ENCODE data around the gene RPS14.

RPS14 gene

DNA sequence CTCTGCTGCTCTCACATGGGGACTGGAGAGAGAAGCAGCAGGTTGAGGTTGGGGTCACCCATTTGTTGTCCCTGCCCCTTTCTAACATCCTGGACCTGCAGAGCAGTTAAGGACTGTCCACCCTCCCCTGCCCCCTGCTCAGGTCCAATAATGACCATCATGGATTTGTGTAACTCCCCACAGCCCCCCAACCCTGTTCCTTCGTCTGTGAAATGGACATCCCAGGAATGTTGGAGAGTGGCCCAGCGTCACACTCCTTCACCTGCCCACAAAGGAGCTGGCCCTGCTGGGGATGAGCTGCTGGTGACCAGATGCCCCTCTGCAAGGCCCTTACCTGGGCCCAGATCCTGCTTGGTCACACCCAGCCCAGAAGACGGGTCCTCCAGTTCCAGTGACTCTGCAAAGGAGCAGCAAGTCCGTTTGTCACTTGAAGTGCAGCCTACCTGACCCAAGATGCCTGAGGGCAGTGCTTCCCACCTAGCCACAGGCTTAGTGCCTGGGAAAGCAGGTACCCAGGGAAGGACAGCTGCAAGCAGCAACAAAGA, 47.2 kb downstream of the RPS14 start:
- Histone ChIP-seq H3K4me1 (ENCODE audit: insufficient read depth, low read length) (no peaks in the 10 kb centered on the region), H3K4me3 (ENCODE audit: low read length) (no peak overlapping the region), H3K36me3 (ENCODE audit: insufficient read depth, low read length) (peaks cover 47% of the 10 kb centered on the region), H2AFZ (ENCODE audit: low read depth, low read length) (no peak overlapping the region), H3K9me3 (ENCODE audit: low read length) (no peaks in the 10 kb centered on the region), H3K27me3 (ENCODE audit: insufficient read depth, low read length) (no peaks in the 10 kb centered on the region)

DNA sequence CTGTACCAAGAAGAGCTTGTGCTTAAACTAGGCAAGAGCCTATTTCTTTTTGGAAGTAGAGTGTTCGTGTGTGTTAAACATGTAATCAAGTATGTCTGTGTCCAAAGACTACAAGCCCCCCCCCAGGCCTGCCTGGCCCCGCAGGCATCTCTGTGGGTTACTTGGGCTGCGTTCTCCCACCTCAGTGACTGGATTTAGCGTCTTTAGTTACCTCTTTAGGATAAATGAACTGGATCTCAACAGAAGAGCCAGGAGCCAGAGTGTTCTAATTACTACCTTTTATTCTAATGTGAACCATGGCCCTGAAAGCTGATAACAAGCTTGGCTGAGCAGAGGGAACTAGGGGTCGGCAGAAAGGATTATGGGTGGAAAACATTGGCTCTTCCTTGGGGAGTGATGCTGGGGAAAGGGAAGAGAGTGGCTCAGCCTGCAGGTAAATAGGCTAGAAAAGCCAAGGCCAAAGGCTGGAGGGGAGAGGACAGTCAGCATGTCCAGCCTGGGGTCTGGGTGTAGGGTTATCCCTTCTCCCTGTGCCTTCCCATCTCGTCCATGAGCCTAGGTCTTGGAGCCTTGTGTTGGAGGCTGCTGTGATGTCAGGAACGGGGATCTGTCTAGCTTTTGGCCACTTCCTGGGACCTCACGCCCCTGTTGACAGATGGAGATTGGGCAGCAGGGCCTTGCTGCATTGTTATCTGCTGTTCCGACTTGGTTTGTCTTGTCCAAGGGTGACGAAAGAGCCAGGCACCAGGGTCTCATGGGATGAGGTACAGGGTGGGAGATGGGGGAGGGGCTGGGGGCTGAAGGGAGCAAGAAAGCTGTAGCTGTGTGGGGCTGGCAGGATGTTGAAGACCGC, 47.9 kb downstream of the RPS14 start:
- Histone ChIP-seq H3K27me3 (ENCODE audit: insufficient read depth, low read length) (no peaks in the 10 kb centered on the region), H2AFZ (ENCODE audit: low read depth, low read length) (no peak overlapping the region), H3K4me3 (ENCODE audit: low read length) (no peak overlapping the region), H3K4me1 (ENCODE audit: insufficient read depth, low read length) (no peaks in the 10 kb centered on the region), H3K36me3 (ENCODE audit: insufficient read depth, low read length) (peaks cover 50% of the 10 kb centered on the region), H3K9me3 (ENCODE audit: low read length) (no peaks in the 10 kb centered on the region)

DNA sequence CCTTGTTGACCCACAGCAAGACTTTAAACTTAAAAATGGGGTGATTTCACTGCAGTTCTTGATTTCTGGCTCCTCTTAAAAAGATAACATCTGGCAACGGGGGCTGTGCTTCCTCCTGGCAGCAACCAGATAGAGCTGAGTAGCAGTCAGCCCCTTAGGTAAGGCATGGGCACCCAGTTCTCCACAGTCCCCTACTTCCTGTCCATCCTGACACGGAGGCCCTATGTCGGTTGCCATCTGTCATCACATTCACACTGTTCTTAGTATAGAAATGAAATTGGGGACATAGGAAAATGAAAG, 48.5 kb downstream of the RPS14 start:
- H3K4me1 ChIP-seq (ENCODE audit: insufficient read depth, low read length) = no peaks in the 10 kb centered on the region
- H3K9me3 ChIP-seq (ENCODE audit: low read length) = no peaks in the 10 kb centered on the region
- no peak overlapping the region for H2AFZ ChIP-seq (ENCODE audit: low read depth, low read length)
- no peaks in the 10 kb centered on the region for H3K27me3 ChIP-seq (ENCODE audit: insufficient read depth, low read length)
- peaks cover 54% of the 10 kb centered on the region for H3K36me3 ChIP-seq (ENCODE audit: insufficient read depth, low read length)
- no peak overlapping the region for H3K4me3 ChIP-seq (ENCODE audit: low read length)

DNA sequence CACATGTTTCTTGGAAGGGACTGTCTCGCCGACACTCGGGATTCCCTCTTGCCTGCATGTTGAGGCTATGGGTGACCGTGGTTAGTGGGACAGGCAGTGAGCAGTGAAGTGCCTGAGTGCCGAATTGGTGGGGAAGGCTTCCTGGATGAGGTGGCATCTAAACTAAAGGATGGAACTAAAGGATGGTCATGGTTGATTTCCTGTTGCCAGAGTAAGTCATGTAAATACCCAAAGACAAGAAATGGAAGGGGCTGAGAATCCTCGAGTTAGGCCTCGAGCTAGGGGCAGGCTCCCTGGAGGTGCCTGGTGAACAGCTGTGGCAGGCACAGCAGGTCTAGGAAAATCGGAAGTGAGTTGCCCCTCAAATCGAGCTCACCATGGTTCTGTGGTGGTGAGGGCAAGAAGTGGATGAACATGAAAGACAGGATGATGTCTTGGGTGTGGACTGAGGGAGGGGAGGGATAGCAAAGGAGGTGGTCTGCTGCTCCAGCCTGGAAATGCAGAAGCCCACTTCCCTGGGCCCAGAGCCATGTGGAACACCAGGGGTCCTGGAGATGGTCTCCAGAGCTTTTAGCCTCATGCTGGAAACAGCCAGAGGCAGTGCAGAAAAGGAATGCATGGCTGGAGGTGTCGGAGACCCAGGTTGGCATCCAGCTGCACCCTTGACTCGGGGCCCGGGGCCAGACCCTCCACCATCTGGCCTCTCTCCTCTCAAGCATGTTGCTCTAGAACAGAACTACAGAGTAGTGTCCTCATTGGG, 49.0 kb downstream of the RPS14 start:
- no peaks in the 10 kb centered on the region for H3K9me3 ChIP-seq (ENCODE audit: low read length)
- H3K4me3 ChIP-seq (ENCODE audit: low read length) = no peak overlapping the region
- H3K36me3 ChIP-seq (ENCODE audit: insufficient read depth, low read length) = peaks cover 59% of the 10 kb centered on the region
- no peaks in the 10 kb centered on the region for H3K27me3 ChIP-seq (ENCODE audit: insufficient read depth, low read length)
- H3K4me1 ChIP-seq (ENCODE audit: insufficient read depth, low read length) = no peaks in the 10 kb centered on the region
- no peak overlapping the region for H2AFZ ChIP-seq (ENCODE audit: low read depth, low read length)

DNA sequence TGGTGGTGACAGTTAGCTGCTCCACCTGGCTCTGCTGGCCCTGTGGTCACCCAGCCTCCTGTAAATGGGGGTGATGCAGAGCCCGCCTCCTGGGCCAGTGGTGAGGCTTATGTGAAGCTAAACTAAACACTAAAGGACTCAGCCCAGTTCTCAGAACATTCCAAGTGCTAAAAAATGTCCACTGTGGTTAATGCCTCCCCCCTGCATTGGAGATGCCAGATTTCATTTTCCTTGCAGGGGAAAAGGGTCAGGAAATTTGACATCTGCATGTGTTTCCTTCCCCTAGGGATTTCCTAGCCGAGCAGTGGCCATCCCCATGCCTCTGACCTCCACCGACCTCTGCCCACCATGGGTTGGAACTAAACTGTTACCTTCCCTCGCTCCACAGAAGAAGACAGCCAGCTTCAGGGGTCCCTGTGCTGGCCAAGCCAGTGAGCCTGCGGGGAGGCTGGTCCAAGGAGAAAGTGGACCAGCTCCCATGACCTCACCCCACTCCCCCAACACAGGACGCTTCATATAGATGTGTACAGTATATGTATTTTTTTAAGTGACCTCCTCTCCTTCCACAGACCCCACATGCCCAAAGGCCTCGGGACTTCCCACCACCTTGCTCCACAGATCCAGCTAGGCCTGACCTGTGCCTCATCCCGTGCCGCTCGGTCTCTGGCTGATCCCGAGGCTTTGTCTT, 49.9 kb downstream of the RPS14 start:
- Histone ChIP-seq H3K9me3 (ENCODE audit: low read length) (no peaks in the 10 kb centered on the region), H3K4me1 (ENCODE audit: insufficient read depth, low read length) (no peaks in the 10 kb centered on the region), H3K36me3 (ENCODE audit: insufficient read depth, low read length) (peaks cover 66% of the 10 kb centered on the region)

DNA sequence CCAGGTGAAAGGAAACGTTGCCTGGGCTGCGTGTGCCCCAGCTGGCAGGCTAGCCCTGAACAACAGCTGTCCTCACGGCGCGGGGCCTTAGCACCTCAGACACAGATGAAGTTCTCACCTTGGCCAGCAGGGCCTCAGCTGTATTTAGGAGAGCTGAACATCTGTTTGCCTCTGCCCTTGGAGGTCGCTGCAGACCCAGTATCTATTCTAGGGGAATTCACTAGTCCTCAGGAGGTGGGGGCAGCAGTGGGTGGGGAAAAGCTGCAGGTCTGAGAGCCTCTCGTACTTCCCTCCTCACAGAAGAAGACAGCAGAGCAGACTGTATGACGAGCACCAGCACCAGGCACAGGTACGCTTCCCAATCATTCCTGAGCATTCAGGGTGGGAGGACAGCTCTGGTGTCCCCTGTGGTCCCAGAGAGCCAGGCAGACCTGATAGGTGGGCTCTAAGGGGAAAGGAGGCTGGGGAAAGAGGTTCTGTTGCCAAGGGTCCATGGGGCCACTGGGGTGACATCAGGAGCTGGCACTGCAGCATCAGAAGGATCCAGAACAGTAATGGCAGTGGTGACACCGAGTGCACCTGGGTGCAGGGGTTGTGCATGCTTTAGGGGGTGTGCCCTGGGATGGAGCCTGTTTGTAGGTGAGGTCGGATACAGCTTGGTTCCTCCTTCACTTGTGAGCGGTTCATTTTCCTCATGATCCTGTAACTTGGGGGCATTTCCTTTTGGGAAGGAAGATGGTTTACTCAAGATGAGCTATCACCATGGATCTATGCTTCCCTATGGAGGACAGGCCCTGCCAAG, 50.6 kb downstream of the RPS14 start:
- Histone ChIP-seq H3K4me3 (ENCODE audit: low read length) (no peak overlapping the region), H2AFZ (ENCODE audit: low read depth, low read length) (no peak overlapping the region), H3K9me3 (ENCODE audit: low read length) (no peaks in the 10 kb centered on the region), H3K27me3 (ENCODE audit: insufficient read depth, low read length) (no peaks in the 10 kb centered on the region), H3K36me3 (ENCODE audit: insufficient read depth, low read length) (peaks cover 72% of the 10 kb centered on the region), H3K4me1 (ENCODE audit: insufficient read depth, low read length) (no peaks in the 10 kb centered on the region)

More for the DNA sequence above, 49.9 kb downstream of the RPS14 start:
- Histone ChIP-seq H3K27me3 (ENCODE audit: insufficient read depth, low read length) (no peaks in the 10 kb centered on the region), H3K4me3 (ENCODE audit: low read length) (no peak overlapping the region), H2AFZ (ENCODE audit: low read depth, low read length) (no peak overlapping the region)

DNA sequence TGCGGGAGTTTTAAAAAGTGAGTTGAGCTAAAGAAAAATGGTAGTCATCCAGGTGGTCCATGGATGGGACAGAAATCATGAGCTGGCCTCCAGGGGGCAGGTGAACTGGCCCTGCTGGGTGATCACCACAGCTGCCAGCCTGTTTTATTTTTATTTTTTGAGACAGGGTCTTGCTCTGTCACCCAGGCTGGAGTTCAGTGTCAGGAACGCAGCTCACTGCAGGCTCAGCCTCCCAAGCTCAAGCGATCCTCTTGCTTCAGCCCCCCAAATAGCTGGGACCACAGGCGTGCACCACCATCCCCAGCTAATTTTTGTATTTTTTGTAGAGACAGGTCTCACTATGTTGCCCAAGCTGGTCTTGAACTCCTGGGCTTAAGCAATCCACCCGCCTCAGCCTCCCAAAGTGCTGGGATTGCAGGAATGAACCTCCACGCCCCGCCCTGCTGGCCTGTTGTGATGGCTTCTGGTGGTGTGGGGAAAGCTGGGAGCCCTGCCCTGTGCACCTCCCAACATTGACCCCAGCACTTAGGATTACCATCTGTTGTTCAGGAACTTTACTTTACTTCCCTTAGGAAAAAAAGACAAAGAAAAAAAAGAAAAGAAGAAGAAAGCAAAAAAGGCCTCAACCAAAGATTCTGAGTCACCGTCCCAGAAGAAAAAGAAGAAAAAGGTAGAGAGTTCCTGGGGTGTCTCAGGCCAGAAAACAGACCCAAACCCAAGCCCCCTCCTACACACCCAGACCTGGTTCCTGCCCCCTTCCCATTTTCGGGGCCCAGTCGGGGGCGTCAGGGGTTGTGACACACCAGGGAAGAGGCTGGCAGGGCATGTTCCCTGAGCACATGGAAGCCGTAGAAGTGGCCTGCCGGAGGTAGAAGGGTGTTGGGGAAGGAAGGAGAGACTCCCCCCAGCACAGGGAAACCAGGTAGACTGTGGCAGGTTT, 51.5 kb downstream of the RPS14 start:
- Histone ChIP-seq H3K27me3 (ENCODE audit: insufficient read depth, low read length) (no peaks in the 10 kb centered on the region), H3K4me1 (ENCODE audit: insufficient read depth, low read length) (no peaks in the 10 kb centered on the region), H3K9me3 (ENCODE audit: low read length) (no peaks in the 10 kb centered on the region), H3K4me3 (ENCODE audit: low read length) (no peak overlapping the region), H3K36me3 (ENCODE audit: insufficient read depth, low read length) (peaks cover 81% of the 10 kb centered on the region), H2AFZ (ENCODE audit: low read depth, low read length) (no peak overlapping the region)

DNA sequence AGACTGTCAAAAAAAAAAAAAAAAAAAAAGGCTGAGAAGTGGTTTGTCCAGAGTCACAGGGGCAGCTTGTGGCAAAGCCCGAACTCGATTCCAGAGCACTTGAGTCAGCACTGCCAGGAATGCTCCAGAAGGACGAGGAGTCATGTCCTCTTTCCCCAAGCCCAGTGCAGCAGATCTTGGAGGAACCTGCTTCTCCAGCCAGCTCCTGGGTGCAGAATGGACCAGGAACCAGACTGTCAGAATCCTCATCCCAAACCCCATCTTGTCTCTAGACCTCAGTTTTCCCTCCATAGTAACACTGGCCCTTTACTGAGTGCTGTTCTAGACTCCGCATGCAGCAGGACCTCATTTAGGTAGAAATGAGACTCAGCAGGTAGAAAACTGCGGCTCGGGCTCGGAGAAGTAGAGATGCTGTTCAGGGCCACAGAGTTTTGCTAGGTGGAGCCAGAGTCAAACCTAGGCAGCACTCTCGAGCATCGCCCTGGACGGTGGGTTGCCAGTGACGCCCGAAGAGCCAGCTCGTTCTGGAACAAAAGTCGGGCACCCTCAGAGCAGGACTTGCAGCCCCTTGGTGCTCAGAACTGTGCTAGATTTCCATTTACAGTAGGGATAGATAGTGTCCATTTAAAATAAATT, 52.3 kb downstream of the RPS14 start:
- H3K27me3 ChIP-seq (ENCODE audit: insufficient read depth, low read length) = no peaks in the 10 kb centered on the region
- no peak overlapping the region for H3K4me3 ChIP-seq (ENCODE audit: low read length)
- peaks cover 82% of the 10 kb centered on the region for H3K36me3 ChIP-seq (ENCODE audit: insufficient read depth, low read length)
- H2AFZ ChIP-seq (ENCODE audit: low read depth, low read length) = no peak overlapping the region
- H3K9me3 ChIP-seq (ENCODE audit: low read length) = no peaks in the 10 kb centered on the region
- H3K4me1 ChIP-seq (ENCODE audit: insufficient read depth, low read length) = no peaks in the 10 kb centered on the region

DNA sequence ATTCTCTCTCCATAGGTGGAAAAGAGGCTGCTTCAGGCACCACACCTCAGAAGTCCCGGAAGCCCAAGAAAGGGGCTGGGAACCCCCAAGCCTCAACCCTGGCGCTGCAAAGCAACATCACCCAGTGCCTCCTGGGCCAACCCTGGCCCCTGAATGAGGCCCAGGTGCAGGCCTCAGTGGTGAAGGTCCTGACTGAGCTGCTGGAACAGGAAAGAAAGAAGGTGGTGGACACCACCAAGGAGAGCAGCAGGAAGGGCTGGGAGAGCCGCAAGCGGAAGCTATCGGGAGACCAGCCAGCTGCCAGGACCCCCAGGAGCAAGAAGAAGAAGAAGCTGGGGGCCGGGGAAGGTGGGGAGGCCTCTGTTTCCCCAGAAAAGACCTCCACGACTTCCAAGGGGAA, 53.3 kb downstream of the RPS14 start:
- Histone ChIP-seq H3K9me3 (ENCODE audit: low read length) (no peaks in the 10 kb centered on the region), H2AFZ (ENCODE audit: low read depth, low read length) (no peak overlapping the region), H3K27me3 (ENCODE audit: insufficient read depth, low read length) (no peaks in the 10 kb centered on the region), H3K36me3 (ENCODE audit: insufficient read depth, low read length) (peaks cover 90% of the 10 kb centered on the region), H3K4me1 (ENCODE audit: insufficient read depth, low read length) (no peaks in the 10 kb centered on the region), H3K4me3 (ENCODE audit: low read length) (no peak overlapping the region)

DNA sequence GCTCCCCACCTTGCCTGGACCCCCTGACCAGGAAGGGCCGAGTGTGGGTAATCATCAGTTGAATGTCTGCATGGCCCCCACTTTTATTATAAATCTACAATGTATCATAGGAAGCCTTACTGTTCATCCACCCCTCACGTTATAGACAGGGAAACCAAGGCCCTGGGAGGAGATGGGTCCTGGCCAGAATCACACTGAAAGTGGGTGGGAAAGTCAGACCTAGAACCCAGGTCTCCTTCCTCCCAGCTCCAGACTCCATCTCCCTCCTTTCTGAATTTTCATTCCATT, 53.9 kb downstream of the RPS14 start:
- Histone ChIP-seq H3K4me1 (ENCODE audit: insufficient read depth, low read length) (no peaks in the 10 kb centered on the region), H3K9me3 (ENCODE audit: low read length) (no peaks in the 10 kb centered on the region), H3K36me3 (ENCODE audit: insufficient read depth, low read length) (peaks cover 90% of the 10 kb centered on the region), H3K4me3 (ENCODE audit: low read length) (no peak overlapping the region), H3K27me3 (ENCODE audit: insufficient read depth, low read length) (no peaks in the 10 kb centered on the region), H2AFZ (ENCODE audit: low read depth, low read length) (no peak overlapping the region)

DNA sequence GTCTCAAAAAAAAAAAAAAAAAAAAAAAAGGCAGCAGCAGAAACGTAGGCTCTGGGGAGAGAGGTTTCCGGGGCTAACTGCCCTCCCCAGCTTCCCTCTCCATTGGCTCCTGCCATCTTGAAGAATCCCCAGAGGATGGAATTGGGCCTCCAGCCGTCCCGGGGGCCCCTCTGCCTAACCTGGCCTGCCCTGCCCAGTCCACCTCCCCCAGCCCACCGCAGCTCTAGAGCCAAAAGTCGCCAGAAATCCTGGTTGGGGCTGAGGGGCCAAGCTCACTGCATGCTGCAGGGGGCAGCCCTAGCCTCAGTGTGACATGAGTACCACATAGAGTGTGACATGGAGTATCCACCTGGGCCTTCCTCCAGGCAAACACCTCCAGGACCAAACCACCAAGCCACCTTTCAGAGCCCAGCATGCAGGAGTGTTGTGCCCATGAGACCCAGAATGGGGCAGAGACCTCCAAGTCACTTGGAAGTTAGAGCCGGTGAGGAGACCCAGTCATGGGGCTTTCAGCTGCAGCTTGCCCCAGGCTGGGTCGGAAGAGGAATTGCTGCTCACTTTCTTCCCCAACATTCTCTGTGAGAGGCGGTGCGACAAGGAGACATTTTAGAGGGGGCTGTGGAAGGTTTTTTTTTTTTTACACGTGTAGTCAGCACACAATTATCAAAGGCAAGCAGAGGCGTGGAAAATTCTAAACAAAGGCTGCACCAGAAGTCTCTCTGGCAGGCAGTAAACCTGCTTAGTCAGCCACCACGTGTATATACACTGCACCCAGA, 54.4 kb downstream of the RPS14 start:
- no peak overlapping the region for H3K4me3 ChIP-seq (ENCODE audit: low read length)
- H3K4me1 ChIP-seq (ENCODE audit: insufficient read depth, low read length) = no peaks in the 10 kb centered on the region
- H3K36me3 ChIP-seq (ENCODE audit: insufficient read depth, low read length) = peaks cover 89% of the 10 kb centered on the region
- no peak overlapping the region for H2AFZ ChIP-seq (ENCODE audit: low read depth, low read length)
- no peaks in the 10 kb centered on the region for H3K9me3 ChIP-seq (ENCODE audit: low read length)
- no peaks in the 10 kb centered on the region for H3K27me3 ChIP-seq (ENCODE audit: insufficient read depth, low read length)

Data from neuron (in vitro differentiated cells).